A172 (cell line): ENCODE results near the gene SYT11. TPM values are rescaled to one million over a fixed set of nuclear protein-coding genes. Genes with fewer than 3 reads are reported as not detected.
A peak's percentile ranks its signal among the peaks of the same experiment; 100 is the strongest.
"Not testable (repeated sequence)": the region's sequence is repeated elsewhere in the genome, so short reads cannot be mapped to it uniquely, and the experiment has no call there.

Source experiments
- DNase-seq: peaks from one replicate; pipeline ENCODE4 v3.0.0-alpha.2; 2015; ENCODE audit warnings: low spot score
- total RNA-seq: library from RNA; depleted of rRNA; stranded (reverse); fragments of >200 nt; shearing (Covaris generic); gene quantifications from 2 replicates; pipeline ENCODE4 v1.2.3, GENCODE V29; 2014; rRNA removed

The SYT11 gene, protein sequence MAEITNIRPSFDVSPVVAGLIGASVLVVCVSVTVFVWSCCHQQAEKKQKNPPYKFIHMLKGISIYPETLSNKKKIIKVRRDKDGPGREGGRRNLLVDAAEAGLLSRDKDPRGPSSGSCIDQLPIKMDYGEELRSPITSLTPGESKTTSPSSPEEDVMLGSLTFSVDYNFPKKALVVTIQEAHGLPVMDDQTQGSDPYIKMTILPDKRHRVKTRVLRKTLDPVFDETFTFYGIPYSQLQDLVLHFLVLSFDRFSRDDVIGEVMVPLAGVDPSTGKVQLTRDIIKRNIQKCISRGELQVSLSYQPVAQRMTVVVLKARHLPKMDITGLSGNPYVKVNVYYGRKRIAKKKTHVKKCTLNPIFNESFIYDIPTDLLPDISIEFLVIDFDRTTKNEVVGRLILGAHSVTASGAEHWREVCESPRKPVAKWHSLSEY
- 63.9 and 64.5 TPM in 2 replicates for total RNA-seq

DNA sequence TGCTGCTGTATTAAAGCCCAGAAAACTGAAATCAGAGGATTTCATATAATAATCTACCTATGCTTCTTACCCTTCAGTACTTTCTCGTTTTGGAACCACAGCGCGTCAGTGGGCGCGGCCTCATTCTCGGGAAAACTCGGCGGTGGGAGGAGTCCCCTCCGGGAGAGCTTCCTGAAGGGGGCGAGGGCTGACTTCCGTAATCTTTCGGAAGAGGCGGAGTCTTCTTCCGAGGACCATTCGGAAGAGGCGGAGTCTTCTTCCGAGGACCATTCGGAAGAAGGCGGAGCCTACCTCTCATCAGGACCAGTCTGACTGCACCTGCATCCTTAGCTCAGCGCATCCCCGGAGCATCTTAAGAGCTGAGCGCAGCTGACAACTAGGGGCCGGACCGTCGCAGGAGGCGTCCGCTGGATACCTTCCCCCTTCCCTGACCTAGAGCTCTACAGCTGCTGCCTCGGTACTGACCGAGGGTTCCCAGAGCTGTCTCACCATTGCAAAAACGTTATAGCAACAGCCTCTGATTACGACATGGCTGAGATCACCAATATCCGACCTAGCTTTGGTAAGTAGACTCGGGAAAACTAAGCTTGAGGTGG is at the start of gene SYT11:
SYT11 (plus strand) TSS at position 334 of the 596 bp plus-strand sequence; CDS start at position 529, 195 bp downstream.
- peak; percentile 100 for DNase-seq

DNA sequence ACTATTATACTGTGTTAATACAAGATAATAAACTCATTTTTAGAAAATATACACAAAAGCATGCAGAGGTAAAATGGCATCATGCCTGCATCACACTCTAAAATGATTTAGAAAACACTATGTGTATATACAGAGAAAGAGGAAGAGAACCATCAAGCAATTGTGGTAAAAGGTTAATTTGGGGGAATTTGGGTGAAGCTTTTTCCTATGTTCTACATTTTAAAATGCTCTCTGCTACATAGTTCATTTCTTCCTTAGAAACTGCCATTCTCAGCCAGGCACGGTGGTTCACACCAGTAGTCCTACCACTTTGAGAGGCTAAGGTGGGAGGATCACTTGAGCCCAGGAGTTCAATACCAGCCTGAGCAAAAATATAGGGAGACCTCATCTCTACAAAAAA is 46.5 kb upstream of the SYT11 start:
- DNase-seq: no peak

DNA sequence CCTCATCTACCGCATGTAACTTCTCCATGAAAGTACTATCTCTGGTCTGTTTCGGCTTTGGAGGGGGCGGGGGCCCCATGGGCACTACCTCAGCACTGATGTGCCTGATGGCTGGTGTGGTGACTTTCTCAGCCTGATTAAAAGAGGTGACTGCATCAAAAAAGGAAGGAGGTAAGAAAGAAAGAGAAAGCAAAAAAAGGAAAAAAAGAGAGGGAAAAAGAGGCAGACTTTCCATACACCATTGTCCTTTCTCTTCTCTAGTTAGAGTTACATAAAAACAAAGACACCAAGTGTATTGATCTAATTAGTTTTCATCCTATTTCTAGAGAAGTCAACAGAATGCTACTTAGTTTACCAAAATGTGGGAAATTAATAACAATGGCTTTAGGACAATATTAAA is 45.7 kb upstream of the SYT11 start:
- DNase-seq: no peak

DNA sequence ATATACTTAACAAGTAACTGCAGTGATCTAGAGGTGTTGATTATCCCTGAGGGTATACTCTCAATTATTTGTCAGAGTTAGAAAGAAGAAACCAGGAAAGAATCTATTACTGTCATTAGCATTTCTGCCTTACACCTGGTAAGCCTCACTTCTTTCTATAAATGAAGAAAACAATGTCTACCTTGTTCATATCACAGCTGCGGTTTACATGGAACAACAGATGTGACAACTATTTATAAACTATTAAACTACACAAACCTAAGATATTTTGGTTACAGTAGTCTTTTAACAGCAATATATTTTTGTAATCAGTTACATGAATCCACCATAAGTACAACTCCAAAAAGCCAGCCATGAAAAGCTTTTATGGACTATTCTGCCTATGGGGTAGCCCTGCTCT is 43.0 kb upstream of the SYT11 start:
- no peak for DNase-seq

DNA sequence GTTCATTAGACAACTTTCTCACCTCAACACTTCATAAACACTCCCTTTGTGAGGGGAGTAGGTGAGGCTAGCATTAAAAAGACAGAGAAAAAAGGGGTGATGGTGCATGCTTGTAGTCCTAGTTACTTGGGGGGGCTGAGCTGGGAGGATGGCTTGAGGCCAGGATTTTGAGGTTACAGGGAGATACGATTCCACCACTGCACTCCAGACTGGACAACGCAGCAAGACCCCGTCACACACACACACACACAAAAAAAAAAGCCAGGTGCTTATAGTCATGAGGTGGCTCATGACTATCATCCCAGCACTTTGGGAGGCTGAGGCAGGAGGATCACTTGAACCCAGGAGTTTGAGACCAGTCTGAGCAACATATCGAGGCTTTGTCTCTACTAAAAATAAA is 31.9 kb upstream of the SYT11 start:
- DNase-seq: no peak

DNA sequence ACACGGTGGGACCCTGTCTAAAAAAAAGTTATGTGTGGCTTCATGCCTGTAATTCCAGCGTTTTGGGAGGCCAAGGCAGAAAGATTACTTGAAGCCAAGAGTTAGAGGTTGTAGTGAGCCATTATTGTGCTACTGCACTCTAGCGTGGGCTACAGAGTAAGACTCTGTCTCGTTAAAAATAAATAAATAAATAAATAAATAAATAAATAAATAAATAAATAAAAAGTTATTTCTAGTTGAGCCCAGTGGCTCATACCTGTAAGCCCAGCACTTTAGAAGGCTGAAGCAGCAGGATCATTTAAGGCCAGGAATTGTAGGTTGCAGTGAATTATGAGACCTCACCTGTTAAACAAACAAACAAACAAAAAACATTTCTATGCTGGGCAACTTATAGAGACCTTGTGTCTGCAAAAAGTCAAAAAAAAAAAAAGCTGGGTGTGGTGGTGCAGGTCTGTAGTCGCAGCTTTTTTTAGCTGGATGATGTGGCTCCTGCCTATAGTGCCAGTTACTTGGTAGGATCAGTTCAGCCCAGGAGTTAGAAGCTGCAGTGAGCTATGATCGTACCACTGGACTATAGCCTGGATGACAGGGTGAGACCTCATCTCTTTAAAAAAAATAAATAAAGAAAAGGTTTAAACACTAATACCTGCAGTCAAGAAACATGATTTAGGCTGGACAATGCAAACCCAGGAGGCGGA is 27.9 kb upstream of the SYT11 start:
- DNase-seq: no peak

DNA sequence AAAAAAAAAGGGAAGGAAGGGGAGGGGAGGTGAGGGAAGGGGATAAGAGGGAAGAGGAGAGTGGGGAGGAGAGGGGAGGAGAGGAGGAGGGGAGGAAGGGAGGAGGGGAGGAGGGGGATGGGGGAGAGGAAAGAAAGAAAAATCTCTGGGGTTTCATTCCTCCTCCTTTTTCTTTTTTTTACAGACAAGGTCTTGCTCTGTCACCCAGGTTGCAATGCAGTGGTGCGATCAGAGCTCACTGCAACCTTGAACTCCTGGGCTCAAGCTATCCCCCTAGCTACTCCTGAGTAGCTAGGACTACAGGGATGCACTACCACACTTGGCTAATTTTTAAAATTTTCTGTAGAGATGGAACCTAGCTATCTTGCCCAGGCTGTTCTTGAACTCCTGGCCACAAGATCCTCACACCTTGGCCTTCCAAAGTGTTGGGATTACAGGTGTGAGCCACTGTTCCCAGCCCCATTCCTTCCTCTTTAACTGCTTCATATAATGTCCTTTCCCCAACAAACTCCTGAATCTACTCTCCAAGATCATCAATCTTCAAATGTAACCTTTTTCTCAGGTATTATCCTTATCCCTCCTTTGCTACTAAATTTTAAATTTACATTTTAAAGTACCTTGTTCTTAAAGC is 25.6 kb upstream of the SYT11 start:
- DNase-seq: no peak

DNA sequence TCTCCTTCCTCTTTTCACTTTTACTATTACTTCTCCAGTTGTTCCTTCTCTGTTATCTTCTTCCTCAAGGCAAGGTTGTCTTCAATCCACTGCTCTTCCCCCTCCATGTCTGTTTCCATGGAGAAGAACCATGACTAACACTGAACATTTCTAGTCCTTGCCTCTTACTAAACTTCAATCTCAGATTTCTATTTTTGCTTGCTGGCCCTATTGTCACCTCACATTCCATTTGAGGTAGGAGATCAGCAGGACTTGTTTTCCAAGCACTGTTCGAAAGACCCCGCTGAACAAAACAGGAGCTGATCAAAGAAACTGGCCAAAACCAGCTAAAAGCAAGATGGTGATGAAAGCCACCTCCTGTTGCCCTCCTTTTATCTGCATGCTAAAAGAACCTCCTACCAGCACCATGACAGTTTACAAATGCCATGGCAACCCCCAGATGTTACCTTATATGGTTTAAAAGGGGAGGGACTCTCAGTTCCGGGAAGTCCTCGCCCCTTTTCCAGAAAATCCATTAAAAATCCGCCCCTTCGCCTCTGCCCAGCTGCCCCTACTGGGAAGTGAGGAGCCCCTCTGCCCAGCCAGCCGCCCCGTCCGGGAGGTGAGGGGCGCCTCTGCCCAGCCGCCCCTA is 25.0 kb upstream of the SYT11 start:
- peak; percentile 62 for DNase-seq

DNA sequence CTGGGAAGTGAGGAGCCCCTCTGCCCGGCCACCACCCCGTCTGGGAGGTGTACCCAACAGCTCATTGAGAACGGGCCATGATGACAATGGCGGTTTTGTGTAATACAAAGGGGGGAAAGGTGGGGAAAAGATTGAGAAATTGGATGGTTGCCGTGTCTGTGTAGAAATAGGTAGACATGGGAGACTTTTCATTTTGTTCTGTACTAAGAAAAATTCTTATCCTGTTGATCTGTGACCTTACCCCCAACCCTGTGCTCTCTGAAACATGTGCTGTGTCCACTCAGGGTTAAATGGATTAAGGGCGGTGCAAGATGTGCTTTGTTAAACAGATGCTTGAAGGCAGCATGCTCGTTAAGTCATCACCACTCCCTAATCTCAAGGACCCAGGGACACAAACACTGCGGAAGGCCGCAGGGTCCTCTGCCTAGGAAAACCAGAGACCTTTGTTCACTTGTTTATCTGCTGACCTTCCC is 24.4 kb upstream of the SYT11 start:
- DNase-seq: not testable (repeated sequence)

DNA sequence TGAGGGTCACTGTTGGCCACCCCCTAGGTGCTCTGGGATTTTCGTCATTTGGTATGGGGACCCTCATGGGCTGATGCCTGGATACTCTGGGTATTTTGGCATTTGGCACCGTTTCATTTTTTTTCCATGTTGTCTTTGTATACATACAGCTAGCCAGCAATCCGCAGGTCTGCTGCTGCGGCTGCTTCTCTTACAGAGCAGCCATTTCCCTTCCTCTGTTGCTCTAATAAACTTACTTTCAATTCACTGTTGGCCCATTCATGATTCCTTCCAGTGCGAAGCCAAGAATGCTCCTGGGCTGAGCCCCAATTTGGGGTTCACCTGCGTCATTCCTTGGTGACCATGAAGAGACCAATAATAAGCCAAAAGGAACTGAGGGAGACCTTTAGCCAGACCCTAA is 23.8 kb upstream of the SYT11 start:
- DNase-seq: no peak

DNA sequence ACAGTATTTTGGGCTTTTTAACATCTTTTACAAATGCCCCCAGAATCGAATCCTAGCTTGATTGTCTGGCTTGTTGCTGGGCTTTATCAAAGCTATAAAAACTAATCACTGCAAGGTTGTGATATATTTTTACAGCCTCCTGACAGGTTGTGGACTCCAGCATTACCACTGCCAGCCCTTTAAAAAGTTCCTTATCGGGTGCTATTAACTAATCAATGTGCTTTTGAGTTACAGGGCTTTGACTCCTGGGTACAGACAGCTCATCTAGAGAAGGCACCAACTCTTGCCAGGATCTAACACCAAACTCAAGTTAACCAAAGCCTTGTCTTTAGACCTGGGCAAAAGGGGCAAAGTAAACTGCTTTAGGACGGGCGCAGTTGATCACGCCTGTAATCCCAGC is 19.0 kb upstream of the SYT11 start:
- DNase-seq: no peak

DNA sequence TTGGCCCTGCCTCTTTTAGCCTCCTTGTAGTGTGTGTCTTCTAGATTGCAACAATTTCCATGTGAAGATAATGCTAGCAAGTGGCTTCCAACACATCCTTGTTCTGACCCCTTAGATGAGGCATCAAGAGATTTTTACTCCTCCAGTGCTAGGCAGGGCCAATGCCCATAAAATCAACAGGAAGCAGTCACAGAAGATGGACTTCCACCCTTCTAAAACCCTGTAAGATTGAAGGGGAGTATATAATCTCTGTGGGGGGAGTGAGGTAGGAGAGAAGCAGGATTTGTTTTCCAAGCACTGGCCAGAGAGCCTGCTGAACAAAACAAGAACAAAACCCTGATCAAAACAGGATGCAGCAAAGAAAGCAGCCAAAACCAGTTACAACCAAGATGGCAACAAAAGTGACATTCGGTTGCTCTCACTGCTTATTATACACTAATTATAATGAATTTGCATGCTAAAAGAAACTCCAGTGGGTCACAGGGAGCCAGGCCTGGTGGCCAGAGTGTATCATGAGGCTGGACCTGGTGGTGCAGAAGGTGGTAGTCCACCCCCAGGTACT is 14.4 kb upstream of the SYT11 start:
- DNase-seq: no peak

DNA sequence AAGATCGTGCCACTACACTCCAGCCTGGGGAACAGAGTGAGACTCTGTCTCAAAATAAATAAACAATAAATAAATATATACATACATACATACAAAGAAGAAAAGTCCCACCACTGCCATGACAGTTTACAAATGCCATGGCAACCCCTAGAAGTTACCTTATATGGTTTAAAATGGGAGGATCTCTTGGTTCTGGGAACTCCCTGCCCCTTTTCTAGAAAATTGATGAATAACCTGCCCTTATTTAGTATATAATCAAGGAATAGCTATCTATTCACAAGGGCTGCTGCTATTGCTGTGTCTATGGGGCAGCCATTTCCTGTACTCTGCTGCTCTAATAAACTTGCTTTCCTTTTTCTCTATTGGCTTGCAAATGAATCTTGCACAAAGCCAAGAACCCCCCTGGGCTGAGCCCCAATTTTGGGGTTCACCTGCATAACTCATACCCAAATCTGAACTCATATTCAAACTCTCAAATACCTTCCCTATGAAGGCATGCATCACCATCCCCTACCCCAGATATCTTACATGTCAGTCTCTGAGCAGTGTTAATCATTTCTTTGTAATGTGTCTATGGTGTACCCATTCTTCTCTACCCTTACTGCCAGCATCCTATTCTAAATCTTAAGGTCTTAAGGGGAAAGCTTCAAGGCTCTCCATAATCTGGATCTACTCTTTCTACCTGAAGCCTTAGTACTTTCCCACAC is 11.4 kb upstream of the SYT11 start:
- DNase-seq: no peak

DNA sequence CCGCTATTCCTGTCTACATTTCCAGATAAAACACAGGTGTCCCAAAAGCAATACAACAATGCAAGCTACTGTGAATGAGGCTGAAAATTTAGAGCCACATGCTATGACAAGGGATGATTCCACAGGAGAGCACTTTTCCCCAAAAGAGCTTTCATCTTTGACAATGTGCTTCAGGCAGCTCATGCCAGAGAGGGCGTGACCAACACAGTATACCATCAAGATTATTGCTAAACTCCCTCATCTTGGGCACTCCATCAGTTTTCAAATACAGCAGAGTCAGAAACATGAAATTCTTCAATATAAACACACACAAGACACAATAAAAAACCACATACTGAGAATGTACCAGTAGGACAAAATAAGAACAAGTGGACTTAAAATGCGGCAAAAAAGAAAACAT is 9.0 kb upstream of the SYT11 start:
- DNase-seq: no peak

DNA sequence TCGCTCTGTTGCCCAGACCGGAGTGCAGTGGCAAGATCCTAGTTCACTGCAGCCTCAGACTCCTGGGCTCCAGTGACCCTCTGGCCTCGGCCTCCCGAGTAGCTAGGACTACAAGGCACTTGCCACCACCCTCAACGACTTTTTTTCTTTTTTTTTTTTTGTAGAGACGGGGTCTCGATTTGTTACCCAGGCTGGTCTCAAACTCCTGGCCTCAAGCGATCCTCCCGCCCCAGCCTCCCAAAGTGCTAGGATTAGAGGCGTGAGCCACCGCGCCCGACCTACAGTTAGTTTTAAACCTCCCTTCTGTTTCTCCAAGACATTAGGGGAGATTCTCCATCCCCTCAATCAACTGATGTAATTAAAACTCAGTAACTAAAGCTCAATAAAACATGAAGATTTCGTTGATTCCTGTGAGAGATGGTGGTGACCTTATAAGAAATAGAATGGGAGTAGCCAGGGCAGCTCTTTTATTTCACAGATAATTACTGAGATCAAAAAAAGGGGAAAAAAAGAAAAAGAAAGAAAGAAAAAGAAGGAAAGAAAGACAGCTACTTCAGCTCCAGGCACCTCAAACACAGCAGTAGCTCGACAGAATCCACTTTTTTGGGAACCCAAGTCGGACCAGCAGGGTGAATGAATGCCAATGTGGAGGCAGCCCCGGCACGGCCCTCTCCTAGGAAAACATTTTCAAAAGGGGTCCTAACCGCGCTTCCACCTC is 3.0 kb upstream of the SYT11 start:
- no peak for DNase-seq

DNA sequence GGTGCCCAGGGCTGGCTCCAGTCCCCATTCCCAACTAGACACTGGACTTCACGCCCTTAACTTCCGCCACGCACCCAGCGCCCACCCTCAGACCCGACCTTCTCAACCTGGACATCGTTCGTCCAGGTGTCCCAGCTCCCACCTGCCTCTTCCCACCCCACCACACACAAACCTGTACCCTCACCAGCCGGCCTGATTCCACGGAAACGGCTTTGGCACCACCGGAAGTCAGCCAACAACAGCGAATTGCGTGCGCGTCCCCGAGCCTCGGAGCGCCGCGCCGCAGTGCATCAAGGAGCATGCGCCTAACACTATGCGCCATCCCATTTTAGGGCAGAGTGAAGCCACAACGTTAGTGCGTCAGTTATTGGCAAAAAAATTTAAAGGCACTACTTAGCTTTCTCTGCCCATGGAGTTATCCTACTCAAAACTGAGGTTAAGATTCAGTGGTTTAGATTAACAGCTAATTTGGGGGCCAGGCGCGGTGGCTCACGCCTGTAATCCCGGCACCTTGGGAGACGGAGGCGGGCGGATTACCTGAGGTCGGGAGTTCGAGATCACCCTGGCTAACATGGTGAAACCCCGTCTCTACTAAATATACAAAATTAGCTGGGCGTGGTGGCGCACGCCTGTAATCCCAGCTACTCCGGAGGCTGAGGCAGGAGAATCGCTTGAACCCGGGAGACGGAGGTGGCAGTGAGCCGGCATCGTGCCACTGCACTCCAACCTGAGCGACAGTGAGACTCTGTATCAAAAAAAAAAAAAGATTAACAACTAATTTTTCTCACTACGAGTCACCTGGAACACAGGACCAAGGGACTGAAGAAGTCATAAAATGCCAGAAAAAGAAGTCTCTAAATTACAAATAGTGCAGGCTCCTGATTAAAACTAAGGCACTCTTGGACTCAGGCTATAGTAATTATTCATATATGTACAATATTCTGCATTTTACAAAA is 2.1 kb upstream of the SYT11 start, which contains the start of gene GON4L:
GON4L (minus strand) TSS at position 240 of the 956 bp plus-strand sequence. CDS start 3,434 bp downstream, outside the sequence.
- DNase-seq: peak; percentile 97

DNA sequence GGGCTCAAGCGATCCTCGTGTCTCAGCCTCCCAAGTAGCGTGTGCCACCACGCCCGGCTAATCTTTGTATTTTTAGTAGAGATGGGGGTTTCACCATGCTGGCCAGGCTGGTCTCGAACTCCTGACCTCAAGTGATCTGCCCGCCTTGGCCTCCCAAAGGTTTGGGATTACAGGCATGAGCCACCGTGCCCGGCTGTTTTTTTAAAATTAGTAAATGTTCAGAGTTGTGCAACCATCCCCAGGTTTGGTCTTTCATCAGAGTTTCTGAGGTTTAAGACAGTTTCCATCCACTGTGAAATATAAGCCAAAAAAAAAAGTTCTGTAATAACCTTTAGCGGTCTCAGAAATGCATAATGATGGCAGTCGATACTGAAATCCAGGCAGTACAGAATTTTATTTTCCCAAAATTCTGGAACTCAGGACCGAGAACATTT is 550 bp upstream of the SYT11 start:
- no peak for DNase-seq
